NCI-H2081 treated with DMSO at 0.1 percent for 48 hours (cell line): ENCODE measurements around the gene NXPH2.
"Not testable (repeated sequence)": the region's sequence is repeated elsewhere in the genome, so short reads cannot be mapped to it uniquely, and the experiment has no call there.

Experiments
- DNase-seq: peaks from one replicate; lab custom pipeline; 2025; lab: John Stamatoyannopoulos, UW

The NXPH2 gene

GRCh38 chr2:138711812-138712211 is 68.4 kb downstream of the NXPH2 start:
- no peak for DNase-seq

- DNase-seq: no peak
These were observed 71.4 kb downstream of the NXPH2 start for GRCh38 chr2:138708682-138709241.

GRCh38 chr2:138707392-138708074 is 72.7 kb downstream of the NXPH2 start:
- no peak for DNase-seq

- no peak for DNase-seq
These were observed 76.9 kb downstream of the NXPH2 start for GRCh38 chr2:138703242-138703641.

GRCh38 chr2:138700716-138701115 is 79.5 kb downstream of the NXPH2 start:
- DNase-seq: no peak

- no peak for DNase-seq
These were observed 80.8 kb downstream of the NXPH2 start for GRCh38 chr2:138699421-138699820.

GRCh38 chr2:138698428-138698827 is 81.8 kb downstream of the NXPH2 start:
- DNase-seq: no peak

GRCh38 chr2:138691667-138692066 is 88.5 kb downstream of the NXPH2 start:
- DNase-seq: no peak

- no peak for DNase-seq
These were observed 90.5 kb downstream of the NXPH2 start for GRCh38 chr2:138689705-138690104.

GRCh38 chr2:138682163-138682562 is 98.0 kb downstream of the NXPH2 start:
- no peak for DNase-seq

GRCh38 chr2:138677221-138677620 is 103.0 kb downstream of the NXPH2 start:
- DNase-seq: no peak

GRCh38 chr2:138676619-138677021 is 103.6 kb downstream of the NXPH2 start:
- no peak for DNase-seq

- no peak for DNase-seq
These were observed 108.6 kb downstream of the NXPH2 start for GRCh38 chr2:138671566-138671965.

GRCh38 chr2:138670734-138671133 is 109.5 kb downstream of the NXPH2 start:
- no peak for DNase-seq

GRCh38 chr2:138665937-138666336 is 114.3 kb downstream of the NXPH2 start:
- DNase-seq: no peak

- no peak for DNase-seq
These were observed 121.8 kb downstream of the NXPH2 start for GRCh38 chr2:138658187-138658894.

- no peak for DNase-seq
These were observed 126.0 kb downstream of the NXPH2 start for GRCh38 chr2:138654146-138654545.

- DNase-seq: no peak
These were observed 127.8 kb downstream of the NXPH2 start for GRCh38 chr2:138652378-138652777.

- no peak for DNase-seq
These were observed 130.6 kb downstream of the NXPH2 start for GRCh38 chr2:138649571-138649970.

GRCh38 chr2:138648606-138649005 is 131.6 kb downstream of the NXPH2 start:
- no peak for DNase-seq

GRCh38 chr2:138644776-138645175 is 135.4 kb downstream of the NXPH2 start:
- DNase-seq: not testable (repeated sequence)

- DNase-seq: no peak
These were observed 139.1 kb downstream of the NXPH2 start for GRCh38 chr2:138640921-138641676.

- no peak for DNase-seq
These were observed 142.5 kb downstream of the NXPH2 start for GRCh38 chr2:138637686-138638085.
